GM12875 (cell line): ENCODE measurements around the gene AQP12B.

Experiments used
- H3K4me3 ChIP-seq: one replicate; pipeline ENCODE4 v1.5.1; 2011; ENCODE audit warnings: low read depth, low read length, control low read depth
- TF ChIP-seq, protein P1 (sequence below): IDR thresholded peaks from 2 replicates; pipeline ENCODE4 v1.5.1; 2011; ENCODE audit warnings: low read depth, mild to moderate bottlenecking, control low read depth, inconsistent platforms, low read length, moderate library complexity, borderline replicate concordance; ENCODE audit not compliant: insufficient read depth

The AQP12B gene

DNA sequence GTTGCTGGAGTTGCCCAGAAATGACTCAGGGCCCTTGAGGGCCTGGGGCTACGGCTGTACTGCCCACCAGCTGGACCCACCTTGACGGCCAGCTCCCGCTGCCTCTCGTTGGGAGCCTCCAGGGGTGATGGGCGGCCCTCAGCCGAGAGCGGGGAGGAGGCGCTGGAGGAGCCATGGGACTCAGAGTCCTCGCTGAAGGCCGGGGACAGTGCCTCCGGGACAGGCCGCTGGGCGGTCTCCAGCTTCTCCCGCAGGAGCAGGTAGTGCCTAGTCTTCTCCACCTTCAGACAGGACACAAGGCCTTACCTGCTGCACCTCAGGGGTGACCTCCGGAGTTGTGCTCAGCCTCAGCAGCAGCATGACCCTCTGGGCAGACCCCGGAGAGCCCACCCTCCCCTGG, 39.7 kb upstream of the AQP12B start:
- H3K4me3 ChIP-seq = no peak overlapping the region
- TF ChIP-seq, protein P1, sequence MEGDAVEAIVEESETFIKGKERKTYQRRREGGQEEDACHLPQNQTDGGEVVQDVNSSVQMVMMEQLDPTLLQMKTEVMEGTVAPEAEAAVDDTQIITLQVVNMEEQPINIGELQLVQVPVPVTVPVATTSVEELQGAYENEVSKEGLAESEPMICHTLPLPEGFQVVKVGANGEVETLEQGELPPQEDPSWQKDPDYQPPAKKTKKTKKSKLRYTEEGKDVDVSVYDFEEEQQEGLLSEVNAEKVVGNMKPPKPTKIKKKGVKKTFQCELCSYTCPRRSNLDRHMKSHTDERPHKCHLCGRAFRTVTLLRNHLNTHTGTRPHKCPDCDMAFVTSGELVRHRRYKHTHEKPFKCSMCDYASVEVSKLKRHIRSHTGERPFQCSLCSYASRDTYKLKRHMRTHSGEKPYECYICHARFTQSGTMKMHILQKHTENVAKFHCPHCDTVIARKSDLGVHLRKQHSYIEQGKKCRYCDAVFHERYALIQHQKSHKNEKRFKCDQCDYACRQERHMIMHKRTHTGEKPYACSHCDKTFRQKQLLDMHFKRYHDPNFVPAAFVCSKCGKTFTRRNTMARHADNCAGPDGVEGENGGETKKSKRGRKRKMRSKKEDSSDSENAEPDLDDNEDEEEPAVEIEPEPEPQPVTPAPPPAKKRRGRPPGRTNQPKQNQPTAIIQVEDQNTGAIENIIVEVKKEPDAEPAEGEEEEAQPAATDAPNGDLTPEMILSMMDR = no peak

DNA sequence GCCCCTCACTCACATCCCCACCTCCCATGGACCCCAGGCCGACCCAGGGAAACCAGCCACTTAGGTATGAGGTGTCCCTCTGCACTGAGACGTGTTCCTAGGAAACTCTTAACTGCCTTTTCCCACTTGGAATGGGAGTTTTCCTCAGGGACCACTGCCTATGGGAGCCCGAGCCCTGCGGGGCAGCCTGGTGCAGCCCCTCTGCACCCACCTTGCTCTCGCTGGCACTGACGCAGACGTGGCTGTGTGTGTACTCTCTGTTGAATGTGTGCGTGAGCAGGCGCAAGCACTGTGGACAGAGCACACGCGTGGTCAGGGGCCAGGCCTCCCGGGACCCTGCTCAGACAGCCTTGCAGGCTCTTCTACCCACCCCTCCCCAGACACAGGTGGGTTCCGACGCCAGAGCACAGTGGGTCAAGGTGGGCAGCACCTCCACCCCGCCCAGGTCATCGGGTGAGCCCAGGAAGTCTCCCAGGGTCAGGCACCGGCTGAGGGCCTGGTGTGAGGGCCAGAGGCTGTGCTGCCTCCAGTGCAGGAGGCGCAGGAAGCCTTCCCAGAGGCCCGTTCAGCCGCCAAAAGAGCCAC, 39.0 kb upstream of the AQP12B start:
- TF ChIP-seq, protein P1 = no peak
- no peak overlapping the region for H3K4me3 ChIP-seq

DNA sequence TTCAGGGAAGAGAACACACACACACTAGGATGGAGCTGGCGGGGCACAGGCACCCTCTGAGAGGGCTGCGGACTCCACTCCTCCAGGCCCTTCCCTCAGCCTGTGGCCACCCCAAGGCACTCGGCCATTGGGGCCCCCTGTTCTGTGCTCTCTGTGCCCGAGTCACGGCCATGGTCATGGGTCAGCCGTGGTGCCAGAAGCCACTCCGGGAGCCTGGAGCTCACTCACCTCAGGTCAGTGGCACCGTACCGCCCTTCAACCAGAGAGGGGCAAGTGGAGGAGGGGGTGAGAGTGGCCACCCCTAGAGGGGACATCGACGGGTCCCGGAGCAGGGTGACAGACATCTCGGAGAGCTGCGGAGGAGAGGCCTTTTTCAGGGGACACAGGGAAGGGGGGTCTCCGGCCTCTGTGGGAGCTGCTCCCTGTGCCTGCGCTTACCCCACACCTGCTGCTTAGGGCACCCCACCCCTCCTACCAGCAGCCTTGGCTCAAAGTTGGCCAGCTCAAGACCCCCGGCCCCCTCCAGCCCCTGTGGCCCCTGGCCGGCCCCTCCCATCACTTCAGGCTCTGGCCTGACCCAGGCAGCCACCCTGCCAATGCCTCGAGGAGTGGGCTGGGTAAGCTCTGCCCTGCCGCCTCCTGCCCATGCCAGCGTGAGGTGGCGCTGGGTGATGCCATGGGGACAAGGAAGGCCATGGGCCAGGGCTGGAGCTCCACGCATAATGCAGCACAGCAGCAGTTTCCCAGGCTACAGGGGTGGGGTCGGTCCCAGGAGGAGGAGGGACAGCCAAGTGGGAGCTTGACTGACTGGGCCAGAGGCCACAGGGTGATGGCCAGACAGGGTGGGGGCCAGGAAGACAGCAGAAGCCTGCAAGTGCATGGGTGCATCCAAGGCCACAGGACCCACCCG, 38.3 kb upstream of the AQP12B start:
- TF ChIP-seq, protein P1 = no peak
- H3K4me3 ChIP-seq = no peak overlapping the region

DNA sequence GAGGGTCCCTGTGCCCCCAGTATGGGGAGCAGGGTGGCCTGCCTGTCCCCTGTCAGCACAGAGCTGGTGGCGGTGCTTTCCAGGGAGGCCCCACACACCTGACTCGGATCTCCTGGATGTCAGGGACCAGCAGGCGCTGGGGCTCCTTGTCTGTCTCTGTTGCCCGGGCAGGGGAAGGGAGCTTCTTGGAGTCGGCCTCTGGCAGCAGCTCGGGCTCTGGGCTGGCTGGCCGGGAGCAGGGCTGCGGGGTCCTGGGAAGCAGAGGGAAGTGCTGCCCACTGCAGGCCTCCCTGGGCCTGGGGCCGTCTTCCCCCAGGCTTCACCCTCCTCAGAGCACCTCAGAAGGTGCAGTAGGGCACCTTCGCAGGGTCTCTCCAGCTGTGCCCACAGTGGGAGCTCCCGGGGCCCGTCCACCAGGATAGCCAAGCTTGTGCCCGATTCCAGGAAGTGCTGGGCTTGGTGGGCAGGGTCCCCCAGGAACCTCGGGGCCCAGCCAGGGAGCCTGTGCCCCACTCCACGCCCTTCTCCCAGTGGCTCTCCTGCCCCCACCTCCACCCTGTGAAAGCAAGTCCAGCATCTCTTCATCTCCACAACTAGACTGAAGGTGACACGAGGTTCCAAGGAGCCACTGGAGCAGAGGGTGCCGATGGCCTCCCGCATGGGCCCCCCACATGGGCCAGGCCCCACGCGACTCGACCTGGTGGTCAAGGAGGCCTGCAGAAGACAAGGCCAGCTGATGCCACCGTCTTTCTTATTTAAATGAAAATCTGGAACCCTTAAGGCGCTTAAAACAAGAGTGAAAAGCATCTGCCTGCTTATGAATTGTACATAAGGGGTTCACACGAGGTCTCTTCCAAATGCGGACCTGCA, 37.2 kb upstream of the AQP12B start:
- TF ChIP-seq, protein P1 = no peak
- no peak overlapping the region for H3K4me3 ChIP-seq

DNA sequence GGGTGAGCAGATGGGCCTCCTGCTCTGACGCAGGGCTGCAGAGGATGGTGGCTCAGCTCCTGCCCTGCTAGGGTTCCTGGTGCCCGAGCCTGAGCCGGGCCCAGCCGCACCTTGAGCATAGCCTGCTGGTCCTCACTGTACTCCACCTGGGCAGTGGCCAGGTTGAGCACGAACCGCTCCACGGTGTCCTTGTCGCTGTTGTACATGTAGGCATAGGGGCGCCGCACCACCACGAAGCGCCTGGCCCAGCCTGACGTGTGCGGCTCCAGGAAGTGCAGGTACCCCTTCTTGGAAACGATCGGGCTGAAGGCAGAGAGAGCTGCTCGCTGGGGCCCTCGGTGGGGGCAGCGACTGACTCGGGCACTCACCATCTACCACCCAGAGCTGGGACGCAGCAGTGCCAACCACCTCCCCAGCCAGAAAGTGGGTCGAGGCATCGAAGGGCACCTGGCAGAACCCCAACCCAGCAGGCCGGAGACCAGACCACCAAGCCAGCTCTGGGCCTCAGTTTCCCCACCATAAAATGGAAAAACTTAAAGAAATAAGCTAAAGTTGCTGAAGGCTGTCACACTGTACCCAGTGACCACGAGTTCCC, 36.3 kb upstream of the AQP12B start:
- TF ChIP-seq, protein P1 = no peak
- no peak overlapping the region for H3K4me3 ChIP-seq

DNA sequence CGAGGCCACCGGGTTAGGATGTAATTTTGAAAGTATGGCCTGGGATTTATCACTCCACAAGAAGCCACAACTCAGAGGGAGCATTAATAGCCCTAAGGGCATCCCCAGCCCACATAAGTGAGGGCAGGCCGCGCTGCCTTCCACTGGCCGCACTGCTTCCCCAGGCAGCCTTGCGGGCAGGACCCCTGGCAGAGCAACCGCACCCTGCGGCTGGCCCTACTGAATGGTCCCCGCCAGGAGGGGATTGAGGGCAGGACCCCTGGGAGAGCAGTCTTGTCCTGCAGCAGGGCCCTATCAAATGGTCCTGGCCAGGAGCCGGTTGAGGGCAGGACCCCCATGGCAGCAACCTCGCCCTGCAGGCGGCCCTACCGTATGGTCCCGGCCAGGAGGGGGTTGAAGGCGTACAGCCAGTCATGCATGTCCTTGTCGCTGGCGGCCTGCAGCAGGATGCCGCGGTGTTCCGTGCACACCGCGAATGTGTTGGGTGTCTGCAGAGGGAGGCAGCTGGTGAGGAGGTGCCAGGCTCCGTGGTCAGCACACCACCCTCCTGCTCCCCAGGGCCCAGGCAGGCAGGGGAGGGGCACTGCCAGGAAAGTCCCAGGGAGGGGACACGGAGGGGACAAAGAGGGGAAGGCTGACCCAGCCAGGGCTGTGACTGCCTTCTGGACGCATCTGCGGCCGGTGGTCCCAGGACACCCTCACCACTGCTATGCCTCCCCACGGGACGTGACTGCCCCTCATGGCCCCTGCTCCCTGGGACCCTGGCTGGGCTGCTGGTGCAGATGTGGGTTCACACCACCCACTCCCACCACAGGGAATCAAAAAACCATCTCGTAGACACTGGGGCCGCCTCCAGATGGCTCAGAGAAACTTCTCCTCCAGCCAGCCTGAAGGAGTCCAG, 35.2 kb upstream of the AQP12B start:
- no peak overlapping the region for H3K4me3 ChIP-seq
- TF ChIP-seq, protein P1 = no peak
